Uterus (tissue), 4 donors: ENCODE results near the gene OAS2. TPM values are rescaled to one million over a fixed set of nuclear protein-coding genes. Genes with fewer than 3 reads are reported as not detected.
A peak's percentile ranks its signal among the peaks of the same experiment; 100 is the strongest.

Experiments
- DNase-seq, 2 donors: peaks; one replicate each; pipeline ENCODE4 v3.0.0-alpha.2; 2019 to 2020
- H3K27ac ChIP-seq, 2 donors: fragments of 200-600 bp; sonication (generic); 1 replicate in 1 of 2; 2 replicates in 1 of 2; pipeline ENCODE4 v1.5.1; 2016 to 2018
- H3K27me3 ChIP-seq, 2 donors: fragments of 200-600 bp; sonication (generic); one replicate each; pipeline ENCODE4 v1.5.1; 2018 to 2019; ENCODE audit warnings: control low read depth in 1 of 2
- H3K36me3 ChIP-seq, 2 donors: fragments of 200-600 bp; sonication (generic); one replicate each; pipeline ENCODE4 v1.5.1; 2019; ENCODE audit warnings: control low read depth in 1 of 2
- H3K4me1 ChIP-seq, 2 donors: fragments of 200-600 bp; sonication (generic); one replicate each; pipeline ENCODE4 v1.5.1; 2018 to 2019; ENCODE audit warnings: control low read depth in 1 of 2
- H3K4me3 ChIP-seq, 2 donors: fragments of 200-600 bp; sonication (generic); 1 replicate in 1 of 2; 2 replicates in 1 of 2; pipeline ENCODE4 v1.5.1; 2018 to 2019; ENCODE audit warnings: mild to moderate bottlenecking in 1 of 2
- H3K9me3 ChIP-seq, 2 donors: fragments of 200-600 bp; sonication (generic); one replicate each; pipeline ENCODE4 v1.5.1; 2019; ENCODE audit warnings: control low read depth in 1 of 2
- POLR2A ChIP-seq, 2 donors: fragments of 450-650 bp; IDR thresholded peaks; one replicate each; pipeline ENCODE4 v1.6.1; 2016; ENCODE audit warnings: antibody characterized with exemption in 2 of 2, mild to moderate bottlenecking in 1 of 2, moderate library complexity in 1 of 2
- intact Hi-C: fragments of 100-400 bp; cut with DNase I; formaldehyde crosslinking; loops from one replicate; pipeline ENCODE4 v1.15.1; 2023; ENCODE audit warnings: low total_unique reads
- total RNA-seq, 4 donors: library from RNA; depleted of rRNA in 3 of 4; stranded (reverse); fragments of >200 nt in 3 of 4; gene quantifications; one replicate each; pipeline versions ENCODE4 v1.1.0 to v1.2.4, GENCODE V29; 2014 to 2023
- TF ChIP-seq, protein P1 (sequence below), 4 experiments: fragments of 200-600 bp in 2 of 4; fragments of 450-650 bp in 2 of 4; sonication (generic) in 2 of 4; IDR thresholded peaks; one replicate each; pipeline ENCODE4 v1.5.1; 2016 to 2019; ENCODE audit warnings: antibody characterized with exemption in 4 of 4, mild to moderate bottlenecking in 2 of 4, moderate library complexity in 1 of 4
- donor health status: DM: yes; HTN: yes; CAD: no.

OAS2 gene
- total RNA-seq, 4 donors from 2014 or later = 0.59 to 18.1 (median 6.1) TPM

- TF ChIP-seq, protein P1, sequence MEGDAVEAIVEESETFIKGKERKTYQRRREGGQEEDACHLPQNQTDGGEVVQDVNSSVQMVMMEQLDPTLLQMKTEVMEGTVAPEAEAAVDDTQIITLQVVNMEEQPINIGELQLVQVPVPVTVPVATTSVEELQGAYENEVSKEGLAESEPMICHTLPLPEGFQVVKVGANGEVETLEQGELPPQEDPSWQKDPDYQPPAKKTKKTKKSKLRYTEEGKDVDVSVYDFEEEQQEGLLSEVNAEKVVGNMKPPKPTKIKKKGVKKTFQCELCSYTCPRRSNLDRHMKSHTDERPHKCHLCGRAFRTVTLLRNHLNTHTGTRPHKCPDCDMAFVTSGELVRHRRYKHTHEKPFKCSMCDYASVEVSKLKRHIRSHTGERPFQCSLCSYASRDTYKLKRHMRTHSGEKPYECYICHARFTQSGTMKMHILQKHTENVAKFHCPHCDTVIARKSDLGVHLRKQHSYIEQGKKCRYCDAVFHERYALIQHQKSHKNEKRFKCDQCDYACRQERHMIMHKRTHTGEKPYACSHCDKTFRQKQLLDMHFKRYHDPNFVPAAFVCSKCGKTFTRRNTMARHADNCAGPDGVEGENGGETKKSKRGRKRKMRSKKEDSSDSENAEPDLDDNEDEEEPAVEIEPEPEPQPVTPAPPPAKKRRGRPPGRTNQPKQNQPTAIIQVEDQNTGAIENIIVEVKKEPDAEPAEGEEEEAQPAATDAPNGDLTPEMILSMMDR (IDR thresholded peaks at IDR 0.05) = no peak
- TF ChIP-seq POLR2A (IDR thresholded peaks at IDR 0.05) = no peak
- intact Hi-C loops = no loop called here
- no peak overlapping the region for H3K27ac ChIP-seq
- H3K27me3 ChIP-seq = no peaks in the 10 kb centered on the region
- no peak overlapping the region for H3K4me3 ChIP-seq
- no peaks in the 10 kb centered on the region for H3K4me1 ChIP-seq
- H3K36me3 ChIP-seq = no peaks in the 10 kb centered on the region
- DNase-seq = no peak
- no peaks in the 10 kb centered on the region for H3K9me3 ChIP-seq
These were observed 45.2 kb upstream of the OAS2 start for GRCh38 chr12:112933129-112933505.

- Histone ChIP-seq H3K27ac (no peak overlapping the region), H3K36me3 (no peaks in the 10 kb centered on the region), H3K27me3 (no peaks in the 10 kb centered on the region)
These were observed 42.1 kb upstream of the OAS2 start for GRCh38 chr12:112936264-112936663.

GRCh38 chr12:112936927-112937326 lies 41.4 kb upstream of the OAS2 start:
- H3K4me3 ChIP-seq = no peak overlapping the region
- DNase-seq = no peak
- peak overlapping the region in 1 of 2 donors; percentile 73 for H3K27ac ChIP-seq
- TF ChIP-seq, protein P1 (IDR thresholded peaks at IDR 0.05) = no peak
- TF ChIP-seq POLR2A (IDR thresholded peaks at IDR 0.05) = no peak
- peaks cover 0 to 10% of the 10 kb centered on the region in 2 donors for H3K4me1 ChIP-seq
- no peaks in the 10 kb centered on the region for H3K9me3 ChIP-seq
- no peaks in the 10 kb centered on the region for H3K36me3 ChIP-seq
- H3K27me3 ChIP-seq = no peaks in the 10 kb centered on the region
- intact Hi-C loops = no loop called here

More at GRCh38 chr12:112936264-112936663, 42.1 kb upstream of the OAS2 start:
- H3K4me1 ChIP-seq = peaks cover 0 to 10% of the 10 kb centered on the region in 2 donors
- H3K9me3 ChIP-seq = no peaks in the 10 kb centered on the region
- TF ChIP-seq, protein P1 (IDR thresholded peaks at IDR 0.05) = no peak
- intact Hi-C loops = no loop called here
- DNase-seq = no peak
- no peak overlapping the region for H3K4me3 ChIP-seq

GRCh38 chr12:112937741-112938719 lies 40.3 kb upstream of the OAS2 start, which contains the start of gene OAS3:
Gene OAS3 (plus strand): TSS chr12:112938474. CDS start chr12:112938531, 57 bp downstream.
- Histone ChIP-seq H3K4me3 (peak within 1 kb of the TSS; percentile 69 to 90), H3K27me3 (no peaks in the 10 kb centered on the region), H3K27ac (peak within 1 kb of the TSS; percentile 72 to 73), H3K4me1 (peaks cover 0 to 10% of the 10 kb centered on the region in 2 donors), H3K9me3 (no peaks in the 10 kb centered on the region), H3K36me3 (no peaks in the 10 kb centered on the region)
- DNase-seq = peak; percentile 87 to 93
- TF ChIP-seq, protein P1 (IDR thresholded peaks at IDR 0.05) = no peak
- intact Hi-C loops = no loop called here

GRCh38 chr12:112938751-112939150 lies 39.6 kb upstream of the OAS2 start:
- TF ChIP-seq POLR2A (IDR thresholded peaks at IDR 0.05) = no peak
- TF ChIP-seq, protein P1 (IDR thresholded peaks at IDR 0.05) = no peak
- H3K27ac ChIP-seq = peak overlapping the region; percentile 72 to 73
- H3K4me3 ChIP-seq = peak overlapping the region; percentile 69 to 90
- H3K27me3 ChIP-seq = no peaks in the 10 kb centered on the region
- intact Hi-C loops = no loop called here
- peaks cover 0 to 10% of the 10 kb centered on the region in 2 donors for H3K4me1 ChIP-seq
- H3K36me3 ChIP-seq = no peaks in the 10 kb centered on the region
- H3K9me3 ChIP-seq = no peaks in the 10 kb centered on the region
- no peak for DNase-seq
